ENCODE data around the gene PRDM15.

PRDM15 gene

GRCh38 chr21:41907496-41908258 is 28.5 kb upstream of the PRDM15 start:
- no peak for DNase-seq

DNA sequence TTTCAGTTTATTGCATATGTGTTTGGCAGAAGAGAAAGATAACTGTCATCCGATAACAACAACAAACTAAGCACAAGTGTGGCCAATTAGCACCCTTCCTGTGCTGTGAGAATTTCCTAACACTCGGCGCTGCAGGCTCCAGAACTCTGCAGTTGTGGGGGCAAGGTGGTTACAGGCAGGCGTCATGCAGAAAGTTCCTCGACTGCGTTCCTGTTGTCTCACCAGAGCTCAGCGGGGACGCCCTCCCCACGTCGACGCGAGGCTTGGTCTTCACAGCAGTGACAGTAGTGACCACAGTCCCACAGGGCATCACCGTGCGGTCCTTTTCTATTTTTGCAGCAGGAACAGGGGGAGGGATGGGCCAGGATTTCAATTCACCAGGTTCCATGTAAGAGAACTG is 27.6 kb upstream of the PRDM15 start:
- DNase-seq = no peak

GRCh38 chr21:41903559-41904351 is 24.6 kb upstream of the PRDM15 start:
- no peak for DNase-seq

GRCh38 chr21:41902946-41903345 is 23.8 kb upstream of the PRDM15 start:
- DNase-seq = no peak

- DNase-seq = no peak
Observed at GRCh38 chr21:41901782-41902181, 22.6 kb upstream of the PRDM15 start.

GRCh38 chr21:41901099-41901498 is 22.0 kb upstream of the PRDM15 start:
- no peak for DNase-seq

DNA sequence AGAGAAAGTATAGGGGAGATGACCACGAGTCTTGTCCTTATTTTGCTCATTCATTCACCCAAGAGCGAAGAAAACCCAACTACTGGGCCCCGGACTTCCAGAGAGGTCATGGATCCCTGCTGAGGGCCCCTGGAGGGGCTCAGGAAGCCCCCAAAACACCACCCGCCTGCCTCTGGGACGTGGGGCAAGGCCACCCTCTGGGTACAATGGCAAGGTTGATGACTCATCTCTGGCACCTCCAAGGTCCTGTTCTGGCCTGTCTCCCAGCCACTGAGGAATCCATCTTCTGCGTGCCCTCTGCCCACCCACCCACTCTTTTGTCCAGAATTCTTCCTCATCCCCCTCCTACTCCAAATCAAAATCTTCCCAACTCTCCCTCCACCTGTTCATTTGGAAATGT is 21.3 kb upstream of the PRDM15 start:
- no peak for DNase-seq

GRCh38 chr21:41899426-41900202 is 20.5 kb upstream of the PRDM15 start:
- DNase-seq = peak; percentile 5

DNA sequence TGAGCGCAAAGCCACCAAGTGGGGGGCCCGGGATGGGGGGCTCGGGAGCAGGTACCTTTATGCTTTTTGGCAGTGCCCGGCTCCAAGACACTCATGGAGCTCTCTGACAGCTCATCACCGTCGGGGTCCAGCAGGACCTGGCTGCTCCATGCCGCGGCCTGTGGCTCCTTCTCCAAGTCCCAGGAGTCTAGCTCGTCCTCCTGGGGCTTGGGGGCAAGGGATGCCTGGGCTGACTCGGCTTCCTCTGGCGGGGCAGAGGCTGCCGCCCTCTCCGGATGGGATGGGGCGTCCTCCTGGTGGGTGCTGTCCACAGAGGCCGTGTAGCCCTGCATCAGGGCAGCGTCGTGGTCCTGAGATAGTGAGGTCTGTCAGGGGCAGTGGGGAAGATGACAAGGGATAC is 19.9 kb upstream of the PRDM15 start:
- no peak for DNase-seq

GRCh38 chr21:41897700-41898099 is 18.6 kb upstream of the PRDM15 start:
- no peak for DNase-seq

DNA sequence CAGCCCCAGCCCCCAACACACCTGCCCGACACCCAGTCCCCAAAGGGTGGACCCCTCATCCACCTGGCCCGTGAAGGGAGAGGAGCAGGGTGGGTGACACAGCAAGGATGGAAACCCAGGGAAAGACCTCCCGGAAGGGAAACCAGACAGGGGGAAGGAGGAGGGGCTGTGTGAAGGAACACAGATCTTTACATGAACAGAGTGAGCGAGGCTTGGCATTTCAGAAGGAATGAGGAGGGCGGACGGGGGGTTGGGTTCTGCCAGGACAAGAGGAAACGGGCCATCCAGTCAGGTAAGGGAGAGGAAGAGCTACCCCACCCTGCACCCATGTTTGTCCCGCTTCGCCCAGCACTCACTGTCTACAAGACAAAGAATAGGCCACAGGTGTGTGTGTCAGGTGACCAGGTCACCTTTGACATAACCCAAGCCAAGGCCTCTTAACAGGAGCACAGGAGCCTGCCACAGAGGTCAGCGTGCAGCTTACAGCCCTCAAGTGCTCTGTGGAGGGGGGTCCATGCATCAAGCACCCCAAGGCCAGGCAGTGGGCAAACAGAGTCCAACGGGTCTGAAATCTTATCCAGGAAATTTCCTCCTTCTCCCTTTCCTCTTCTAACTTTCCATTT is 18.0 kb upstream of the PRDM15 start:
- no peak for DNase-seq

GRCh38 chr21:41895643-41896493 is 16.7 kb upstream of the PRDM15 start:
- DNase-seq = peak; percentile 47

GRCh38 chr21:41894922-41895557 is 15.9 kb upstream of the PRDM15 start:
- DNase-seq = no peak

GRCh38 chr21:41894511-41894910 is 15.4 kb upstream of the PRDM15 start:
- no peak for DNase-seq

GRCh38 chr21:41892726-41893125 is 13.6 kb upstream of the PRDM15 start:
- DNase-seq = no peak

- no peak for DNase-seq
Observed at GRCh38 chr21:41891132-41891531, 12.0 kb upstream of the PRDM15 start.

- DNase-seq = no peak
Observed at GRCh38 chr21:41890355-41890754, 11.2 kb upstream of the PRDM15 start.

DNA sequence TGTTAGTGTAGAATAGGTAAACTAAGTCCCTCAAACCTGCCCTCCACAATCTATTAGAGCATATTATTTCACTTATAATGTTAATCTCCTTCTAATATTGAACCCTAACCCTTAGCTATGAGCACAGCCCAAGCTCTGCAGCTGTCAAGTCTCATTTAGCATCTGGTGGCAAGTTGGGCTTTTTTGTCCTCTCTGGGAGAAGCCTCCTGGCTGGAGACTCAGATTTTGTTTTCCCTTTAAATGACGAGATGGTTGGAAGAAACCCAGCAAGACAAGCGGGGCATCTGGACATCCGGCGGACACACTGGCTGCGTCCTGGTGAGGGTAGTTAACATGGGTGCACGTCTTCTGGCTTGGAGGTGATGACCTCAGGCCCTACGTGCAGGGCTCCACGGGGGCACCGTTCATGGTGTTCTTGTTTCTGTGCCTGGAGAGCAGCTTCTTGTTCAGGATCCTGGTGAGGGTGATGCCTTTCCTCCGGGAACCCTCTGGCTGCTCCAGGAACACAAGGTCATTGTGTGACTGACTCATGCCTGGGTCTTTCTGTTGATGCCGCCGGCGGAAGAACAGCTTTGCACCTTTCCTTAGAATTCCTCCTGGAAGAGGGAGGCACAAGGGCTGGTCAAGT is 9.7 kb upstream of the PRDM15 start:
- no peak for DNase-seq

GRCh38 chr21:41887667-41888066 is 8.5 kb upstream of the PRDM15 start:
- no peak for DNase-seq

GRCh38 chr21:41886328-41886727 is 7.2 kb upstream of the PRDM15 start:
- DNase-seq = no peak

Data from activated CD4-positive, alpha-beta T cell treated with anti-CD3 and anti-CD28 coated beads, Interleukin-2, amount 50 U/mL, for 1 hour (primary cell).